HL-60 (cell line): ENCODE measurements around the gene GTF2E1.

Experiments
- DNase-seq, 2 experiments: peaks; one replicate each; pipeline ENCODE4 v3.0.0-alpha.2; 2010 to 2020; ENCODE audit warnings: low read depth in 1 of 2, low spot score in 1 of 2
- H3K27ac ChIP-seq: fragments of 250-450 bp; sonication (Bioruptor Pico); replicated peaks from 2 replicates; pipeline ENCODE4 v1.5.1; 2020; ENCODE audit warnings: mild to moderate bottlenecking, moderate library complexity
- H3K27me3 ChIP-seq: fragments of 250-450 bp; sonication (Bioruptor Pico); 2 replicates; pipeline ENCODE4 v1.5.1; 2021; ENCODE audit warnings: mild to moderate bottlenecking, moderate library complexity; ENCODE audit not compliant: insufficient read depth, poor library complexity, severe bottlenecking
- H3K4me3 ChIP-seq: replicated peaks from 2 replicates; pipeline ENCODE4 v1.5.1; 2011; ENCODE audit warnings: mild to moderate bottlenecking, control low read depth, low read length; ENCODE audit not compliant: insufficient read depth
- GABPA ChIP-seq: IDR thresholded peaks from 2 replicates; pipeline ENCODE4 v1.6.1; 2012; ENCODE audit warnings: low read depth
- POLR2AphosphoS5 ChIP-seq: IDR thresholded peaks from 2 replicates; pipeline ENCODE4 v1.6.1; 2012; ENCODE audit warnings: low read depth
- SPI1 ChIP-seq: IDR thresholded peaks from 2 replicates; pipeline ENCODE4 v1.6.1; 2012; ENCODE audit warnings: low read depth, mild to moderate bottlenecking, borderline replicate concordance
- TF ChIP-seq, protein P1 (sequence below): IDR thresholded peaks from one replicate; pipeline ENCODE4 v1.5.1; 2011; ENCODE audit warnings: low read length, control low read depth, inconsistent platforms; ENCODE audit not compliant: insufficient read depth
- TF ChIP-seq, protein P2 (sequence below): IDR thresholded peaks from 2 replicates; pipeline ENCODE4 v1.6.1; 2012; ENCODE audit warnings: low read depth; ENCODE audit not compliant: insufficient replicate concordance

The GTF2E1 gene

DNA sequence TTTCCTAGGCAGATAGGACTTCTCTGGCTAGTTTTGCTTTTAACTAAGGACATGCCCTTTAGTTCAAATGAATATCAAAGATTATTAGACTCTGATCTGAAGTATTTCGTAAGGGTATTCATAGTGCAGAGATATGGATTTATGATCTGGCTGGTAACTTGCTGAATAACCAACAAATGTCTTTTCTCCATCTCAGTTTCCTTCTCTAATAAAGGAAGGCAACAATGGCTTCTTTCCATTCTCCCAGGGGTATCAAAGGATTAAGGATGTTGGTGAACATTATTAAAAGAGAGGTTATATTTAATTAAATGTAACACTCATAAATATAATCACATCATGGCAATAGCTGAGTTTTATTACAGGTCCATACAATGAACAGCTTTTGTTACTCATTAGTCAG is 86.3 kb downstream of the GTF2E1 start:
- TF ChIP-seq, protein P1, sequence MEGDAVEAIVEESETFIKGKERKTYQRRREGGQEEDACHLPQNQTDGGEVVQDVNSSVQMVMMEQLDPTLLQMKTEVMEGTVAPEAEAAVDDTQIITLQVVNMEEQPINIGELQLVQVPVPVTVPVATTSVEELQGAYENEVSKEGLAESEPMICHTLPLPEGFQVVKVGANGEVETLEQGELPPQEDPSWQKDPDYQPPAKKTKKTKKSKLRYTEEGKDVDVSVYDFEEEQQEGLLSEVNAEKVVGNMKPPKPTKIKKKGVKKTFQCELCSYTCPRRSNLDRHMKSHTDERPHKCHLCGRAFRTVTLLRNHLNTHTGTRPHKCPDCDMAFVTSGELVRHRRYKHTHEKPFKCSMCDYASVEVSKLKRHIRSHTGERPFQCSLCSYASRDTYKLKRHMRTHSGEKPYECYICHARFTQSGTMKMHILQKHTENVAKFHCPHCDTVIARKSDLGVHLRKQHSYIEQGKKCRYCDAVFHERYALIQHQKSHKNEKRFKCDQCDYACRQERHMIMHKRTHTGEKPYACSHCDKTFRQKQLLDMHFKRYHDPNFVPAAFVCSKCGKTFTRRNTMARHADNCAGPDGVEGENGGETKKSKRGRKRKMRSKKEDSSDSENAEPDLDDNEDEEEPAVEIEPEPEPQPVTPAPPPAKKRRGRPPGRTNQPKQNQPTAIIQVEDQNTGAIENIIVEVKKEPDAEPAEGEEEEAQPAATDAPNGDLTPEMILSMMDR = no peak
- TF ChIP-seq GABPA (no peak), SPI1 (no peak), POLR2AphosphoS5 (no peak)
- TF ChIP-seq, protein P2, sequence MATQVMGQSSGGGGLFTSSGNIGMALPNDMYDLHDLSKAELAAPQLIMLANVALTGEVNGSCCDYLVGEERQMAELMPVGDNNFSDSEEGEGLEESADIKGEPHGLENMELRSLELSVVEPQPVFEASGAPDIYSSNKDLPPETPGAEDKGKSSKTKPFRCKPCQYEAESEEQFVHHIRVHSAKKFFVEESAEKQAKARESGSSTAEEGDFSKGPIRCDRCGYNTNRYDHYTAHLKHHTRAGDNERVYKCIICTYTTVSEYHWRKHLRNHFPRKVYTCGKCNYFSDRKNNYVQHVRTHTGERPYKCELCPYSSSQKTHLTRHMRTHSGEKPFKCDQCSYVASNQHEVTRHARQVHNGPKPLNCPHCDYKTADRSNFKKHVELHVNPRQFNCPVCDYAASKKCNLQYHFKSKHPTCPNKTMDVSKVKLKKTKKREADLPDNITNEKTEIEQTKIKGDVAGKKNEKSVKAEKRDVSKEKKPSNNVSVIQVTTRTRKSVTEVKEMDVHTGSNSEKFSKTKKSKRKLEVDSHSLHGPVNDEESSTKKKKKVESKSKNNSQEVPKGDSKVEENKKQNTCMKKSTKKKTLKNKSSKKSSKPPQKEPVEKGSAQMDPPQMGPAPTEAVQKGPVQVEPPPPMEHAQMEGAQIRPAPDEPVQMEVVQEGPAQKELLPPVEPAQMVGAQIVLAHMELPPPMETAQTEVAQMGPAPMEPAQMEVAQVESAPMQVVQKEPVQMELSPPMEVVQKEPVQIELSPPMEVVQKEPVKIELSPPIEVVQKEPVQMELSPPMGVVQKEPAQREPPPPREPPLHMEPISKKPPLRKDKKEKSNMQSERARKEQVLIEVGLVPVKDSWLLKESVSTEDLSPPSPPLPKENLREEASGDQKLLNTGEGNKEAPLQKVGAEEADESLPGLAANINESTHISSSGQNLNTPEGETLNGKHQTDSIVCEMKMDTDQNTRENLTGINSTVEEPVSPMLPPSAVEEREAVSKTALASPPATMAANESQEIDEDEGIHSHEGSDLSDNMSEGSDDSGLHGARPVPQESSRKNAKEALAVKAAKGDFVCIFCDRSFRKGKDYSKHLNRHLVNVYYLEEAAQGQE = no peak
- no peak for DNase-seq
- Histone ChIP-seq H3K27me3 (no peaks in the 10 kb centered on the region), H3K27ac (no peak overlapping the region), H3K4me3 (no peak overlapping the region)

DNA sequence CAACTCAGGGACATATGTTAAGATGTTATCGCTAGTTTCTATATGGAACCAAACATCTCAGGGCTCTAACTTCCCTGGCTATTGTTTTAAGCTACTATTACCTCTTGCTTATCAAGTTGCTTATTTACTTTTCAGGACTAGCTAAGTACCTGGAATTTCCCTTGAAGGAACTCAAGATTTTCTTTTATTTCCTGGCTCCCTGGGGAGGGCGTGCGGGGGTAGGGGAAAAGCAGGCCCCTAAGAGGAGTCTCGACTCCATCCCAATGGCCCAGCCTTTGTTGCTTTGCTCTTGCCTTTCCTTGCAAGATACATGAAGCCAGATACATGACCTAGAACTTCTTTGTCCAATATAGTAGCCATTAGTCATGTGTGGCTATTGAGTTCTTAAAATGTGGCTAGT is 88.5 kb downstream of the GTF2E1 start:
- DNase-seq = no peak
- TF ChIP-seq GABPA = no peak
- TF ChIP-seq POLR2AphosphoS5 = no peak
- TF ChIP-seq, protein P2 = no peak
- no peak for TF ChIP-seq SPI1
- TF ChIP-seq, protein P1 = no peak
- Histone ChIP-seq H3K4me3 (no peak overlapping the region), H3K27ac (no peak overlapping the region), H3K27me3 (no peaks in the 10 kb centered on the region)
